ENCODE results near the gene TYK2. TPM values are rescaled to one million over a fixed set of nuclear protein-coding genes. Genes with fewer than 3 reads are reported as not detected.

TYK2 gene
- total and polyA plus RNA-seq, 9 of the 15 experiments (the other 6 are each of a cell fraction or from before 2014, with no cell fraction given) = 15.0 to 182 (median 85.9) TPM

DNA sequence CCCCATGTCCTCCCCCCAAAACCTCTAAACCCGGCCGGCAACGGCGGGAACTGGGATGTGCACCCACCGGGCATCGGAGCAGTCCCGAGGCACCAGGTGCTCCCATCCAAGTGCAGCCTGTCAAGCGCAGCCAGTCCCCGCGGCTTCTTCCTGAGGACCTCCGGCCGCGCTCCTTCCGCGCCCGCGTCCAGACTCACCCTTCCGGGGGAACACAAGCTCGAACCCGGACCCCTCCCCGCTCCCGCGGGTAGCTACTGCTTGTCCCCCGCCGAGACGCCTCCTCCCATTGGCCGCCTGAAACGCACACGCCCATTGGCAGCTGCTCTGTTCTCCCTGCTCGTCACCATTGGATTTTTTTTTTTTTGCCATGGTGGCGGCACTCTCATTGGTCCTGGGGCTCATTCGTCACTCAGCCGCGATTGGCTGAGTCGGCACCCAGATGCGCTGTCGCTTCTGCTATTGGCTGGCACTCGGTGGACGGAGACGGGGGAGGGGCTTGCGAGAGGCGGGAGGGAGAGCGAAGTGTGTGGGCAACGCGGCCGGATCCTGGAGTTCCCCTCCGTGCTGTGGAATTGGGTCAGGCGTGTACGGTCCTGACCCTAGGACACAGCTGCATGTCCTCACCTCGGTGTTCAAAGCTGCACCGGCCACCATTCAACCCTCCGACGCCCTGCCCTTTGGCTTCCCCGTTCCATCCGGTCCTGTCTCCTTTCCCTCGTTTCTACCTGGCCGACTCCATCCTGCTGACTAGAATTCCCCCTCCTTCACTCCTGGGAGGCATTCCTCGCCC is at the start of gene TYK2 (continued):
- TF ChIP-seq, protein P1, sequence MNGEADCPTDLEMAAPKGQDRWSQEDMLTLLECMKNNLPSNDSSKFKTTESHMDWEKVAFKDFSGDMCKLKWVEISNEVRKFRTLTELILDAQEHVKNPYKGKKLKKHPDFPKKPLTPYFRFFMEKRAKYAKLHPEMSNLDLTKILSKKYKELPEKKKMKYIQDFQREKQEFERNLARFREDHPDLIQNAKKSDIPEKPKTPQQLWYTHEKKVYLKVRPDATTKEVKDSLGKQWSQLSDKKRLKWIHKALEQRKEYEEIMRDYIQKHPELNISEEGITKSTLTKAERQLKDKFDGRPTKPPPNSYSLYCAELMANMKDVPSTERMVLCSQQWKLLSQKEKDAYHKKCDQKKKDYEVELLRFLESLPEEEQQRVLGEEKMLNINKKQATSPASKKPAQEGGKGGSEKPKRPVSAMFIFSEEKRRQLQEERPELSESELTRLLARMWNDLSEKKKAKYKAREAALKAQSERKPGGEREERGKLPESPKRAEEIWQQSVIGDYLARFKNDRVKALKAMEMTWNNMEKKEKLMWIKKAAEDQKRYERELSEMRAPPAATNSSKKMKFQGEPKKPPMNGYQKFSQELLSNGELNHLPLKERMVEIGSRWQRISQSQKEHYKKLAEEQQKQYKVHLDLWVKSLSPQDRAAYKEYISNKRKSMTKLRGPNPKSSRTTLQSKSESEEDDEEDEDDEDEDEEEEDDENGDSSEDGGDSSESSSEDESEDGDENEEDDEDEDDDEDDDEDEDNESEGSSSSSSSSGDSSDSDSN (IDR thresholded peaks at IDR 0.05; ENCODE audit: borderline replicate concordance in 1 of 2, low read depth in 2 of 2, low read length in 2 of 2) = peak; percentile 65 to 84; a peak in 3 of 4 replicates
- TF ChIP-seq KAT8 (IDR thresholded peaks at IDR 0.05; ENCODE audit: low read depth) (0 out of 2 replicates have a peak, but pooled peaks have one; percentile 44), HDGF (IDR thresholded peaks at IDR 0.05) (0 out of 2 replicates have a peak, but pooled peaks have one; percentile 34), TAF7 (tag; IDR thresholded peaks at IDR 0.05) (peak; percentile 72; the same call in 1 of the 2 replicates), MAFF (IDR thresholded peaks at IDR 0.05; ENCODE audit: low read length) (no peak)
- TF ChIP-seq, protein P2, sequence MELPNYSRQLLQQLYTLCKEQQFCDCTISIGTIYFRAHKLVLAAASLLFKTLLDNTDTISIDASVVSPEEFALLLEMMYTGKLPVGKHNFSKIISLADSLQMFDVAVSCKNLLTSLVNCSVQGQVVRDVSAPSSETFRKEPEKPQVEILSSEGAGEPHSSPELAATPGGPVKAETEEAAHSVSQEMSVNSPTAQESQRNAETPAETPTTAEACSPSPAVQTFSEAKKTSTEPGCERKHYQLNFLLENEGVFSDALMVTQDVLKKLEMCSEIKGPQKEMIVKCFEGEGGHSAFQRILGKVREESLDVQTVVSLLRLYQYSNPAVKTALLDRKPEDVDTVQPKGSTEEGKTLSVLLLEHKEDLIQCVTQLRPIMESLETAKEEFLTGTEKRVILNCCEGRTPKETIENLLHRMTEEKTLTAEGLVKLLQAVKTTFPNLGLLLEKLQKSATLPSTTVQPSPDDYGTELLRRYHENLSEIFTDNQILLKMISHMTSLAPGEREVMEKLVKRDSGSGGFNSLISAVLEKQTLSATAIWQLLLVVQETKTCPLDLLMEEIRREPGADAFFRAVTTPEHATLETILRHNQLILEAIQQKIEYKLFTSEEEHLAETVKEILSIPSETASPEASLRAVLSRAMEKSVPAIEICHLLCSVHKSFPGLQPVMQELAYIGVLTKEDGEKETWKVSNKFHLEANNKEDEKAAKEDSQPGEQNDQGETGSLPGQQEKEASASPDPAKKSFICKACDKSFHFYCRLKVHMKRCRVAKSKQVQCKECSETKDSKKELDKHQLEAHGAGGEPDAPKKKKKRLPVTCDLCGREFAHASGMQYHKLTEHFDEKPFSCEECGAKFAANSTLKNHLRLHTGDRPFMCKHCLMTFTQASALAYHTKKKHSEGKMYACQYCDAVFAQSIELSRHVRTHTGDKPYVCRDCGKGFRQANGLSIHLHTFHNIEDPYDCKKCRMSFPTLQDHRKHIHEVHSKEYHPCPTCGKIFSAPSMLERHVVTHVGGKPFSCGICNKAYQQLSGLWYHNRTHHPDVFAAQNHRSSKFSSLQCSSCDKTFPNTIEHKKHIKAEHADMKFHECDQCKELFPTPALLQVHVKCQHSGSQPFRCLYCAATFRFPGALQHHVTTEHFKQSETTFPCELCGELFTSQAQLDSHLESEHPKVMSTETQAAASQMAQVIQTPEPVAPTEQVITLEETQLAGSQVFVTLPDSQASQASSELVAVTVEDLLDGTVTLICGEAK (IDR thresholded peaks at IDR 0.05) = peak; percentile 71
- TF ChIP-seq, protein P2 (CRISPR knock-in tag; IDR thresholded peaks at IDR 0.05) = no peak

All from K562 (cell line).